ENCODE results near the gene C2CD4D. TPM values are rescaled to one million over a fixed set of nuclear protein-coding genes. Genes with fewer than 3 reads are reported as not detected.
"Not testable (repeated sequence)": the region's sequence is repeated elsewhere in the genome, so short reads cannot be mapped to it uniquely, and the experiment has no call there.

C2CD4D gene
- total RNA-seq = not detected in 2 replicates

DNA sequence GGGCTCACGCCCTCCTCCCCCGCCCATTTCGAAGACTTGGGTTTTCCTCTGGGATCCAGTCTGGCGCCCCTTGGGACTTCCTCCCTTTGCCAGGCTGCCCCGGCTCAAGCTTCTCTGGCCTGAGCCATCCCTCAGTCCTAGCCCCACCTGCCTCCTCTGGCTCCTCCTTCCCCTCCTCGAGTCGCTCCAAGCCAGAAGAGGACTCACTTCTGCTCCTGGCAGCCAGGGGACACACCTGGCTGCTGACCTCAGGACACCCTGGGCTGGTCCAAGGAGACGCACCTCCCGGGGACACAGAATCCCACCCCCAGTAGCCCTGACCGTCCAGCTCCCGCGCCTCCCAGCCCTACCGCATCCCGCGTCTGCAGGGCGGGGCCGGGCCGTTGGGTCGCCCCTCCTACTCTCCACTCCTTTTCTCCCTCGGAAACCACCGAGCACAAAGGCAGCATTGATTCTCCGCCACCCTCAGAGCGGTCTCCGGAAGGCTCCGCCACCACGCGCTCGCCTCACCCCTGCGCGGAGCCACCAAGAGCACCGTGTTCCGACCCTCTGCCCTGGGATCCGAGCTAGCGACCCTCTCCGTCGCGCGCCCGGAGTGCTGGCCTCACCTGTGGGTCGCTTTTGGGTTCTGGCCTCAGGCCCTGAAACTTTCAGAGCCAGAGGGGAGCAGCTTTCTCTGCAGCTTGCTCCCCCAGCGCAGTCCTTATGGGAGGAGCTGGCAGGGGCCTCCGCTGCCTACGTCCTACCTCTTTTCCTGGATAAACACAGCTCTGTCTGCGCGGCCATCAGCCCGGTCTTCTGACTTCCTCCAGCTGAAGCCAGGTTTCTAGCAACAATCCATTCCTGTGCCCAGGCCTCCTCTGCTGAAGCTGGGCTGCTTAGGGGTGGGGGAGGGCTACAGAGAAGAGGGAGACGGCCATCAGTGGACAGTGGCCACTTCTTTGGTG is at the start of gene C2CD4D:
Gene C2CD4D, minus strand, starts transcription at position 364 of the 947 bp plus-strand sequence. CDS start 831 bp downstream, outside the sequence.
- no peak for DNase-seq (ENCODE audit: low read depth)
- no peak within 1 kb of the TSS for H3K4me3 ChIP-seq (ENCODE audit: low read depth, low read length)
- TF ChIP-seq, protein P1, sequence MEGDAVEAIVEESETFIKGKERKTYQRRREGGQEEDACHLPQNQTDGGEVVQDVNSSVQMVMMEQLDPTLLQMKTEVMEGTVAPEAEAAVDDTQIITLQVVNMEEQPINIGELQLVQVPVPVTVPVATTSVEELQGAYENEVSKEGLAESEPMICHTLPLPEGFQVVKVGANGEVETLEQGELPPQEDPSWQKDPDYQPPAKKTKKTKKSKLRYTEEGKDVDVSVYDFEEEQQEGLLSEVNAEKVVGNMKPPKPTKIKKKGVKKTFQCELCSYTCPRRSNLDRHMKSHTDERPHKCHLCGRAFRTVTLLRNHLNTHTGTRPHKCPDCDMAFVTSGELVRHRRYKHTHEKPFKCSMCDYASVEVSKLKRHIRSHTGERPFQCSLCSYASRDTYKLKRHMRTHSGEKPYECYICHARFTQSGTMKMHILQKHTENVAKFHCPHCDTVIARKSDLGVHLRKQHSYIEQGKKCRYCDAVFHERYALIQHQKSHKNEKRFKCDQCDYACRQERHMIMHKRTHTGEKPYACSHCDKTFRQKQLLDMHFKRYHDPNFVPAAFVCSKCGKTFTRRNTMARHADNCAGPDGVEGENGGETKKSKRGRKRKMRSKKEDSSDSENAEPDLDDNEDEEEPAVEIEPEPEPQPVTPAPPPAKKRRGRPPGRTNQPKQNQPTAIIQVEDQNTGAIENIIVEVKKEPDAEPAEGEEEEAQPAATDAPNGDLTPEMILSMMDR (IDR thresholded peaks at IDR 0.05; ENCODE audit: insufficient read depth, low read depth, low read length) = no peak

DNA sequence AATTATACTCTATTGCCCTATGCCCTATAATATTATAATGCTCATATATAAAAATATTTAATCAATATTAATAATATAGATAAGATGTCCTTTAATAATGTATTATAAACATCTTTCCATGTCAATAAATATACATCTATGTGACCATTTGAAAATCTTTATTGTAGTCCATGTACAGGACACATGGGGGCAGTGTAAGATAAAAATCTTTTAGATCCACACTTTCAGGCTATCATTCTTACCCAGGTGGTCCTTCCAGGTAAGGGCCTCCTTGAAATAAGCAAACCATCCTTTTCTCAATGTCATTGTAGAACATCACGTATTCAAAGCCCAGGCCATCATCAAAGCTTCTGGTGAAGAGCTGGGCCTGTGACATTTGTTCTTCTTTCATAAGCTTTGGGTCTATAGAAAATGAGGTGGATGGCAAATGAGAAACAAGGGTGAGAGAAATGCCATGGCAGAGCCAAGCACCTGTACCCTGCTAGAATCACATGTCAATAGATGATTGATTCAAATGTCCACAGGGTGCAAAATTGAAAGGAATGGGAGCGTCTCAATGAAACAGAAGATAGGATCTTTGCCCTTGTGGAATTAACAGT is 49.5 kb upstream of the C2CD4D start:
- DNase-seq (ENCODE audit: low read depth) = peak; percentile 21
- TF ChIP-seq, protein P1 (IDR thresholded peaks at IDR 0.05; ENCODE audit: insufficient read depth, low read depth, low read length) = peak; percentile 32
- H3K4me3 ChIP-seq (ENCODE audit: low read depth, low read length) = no peak overlapping the region

DNA sequence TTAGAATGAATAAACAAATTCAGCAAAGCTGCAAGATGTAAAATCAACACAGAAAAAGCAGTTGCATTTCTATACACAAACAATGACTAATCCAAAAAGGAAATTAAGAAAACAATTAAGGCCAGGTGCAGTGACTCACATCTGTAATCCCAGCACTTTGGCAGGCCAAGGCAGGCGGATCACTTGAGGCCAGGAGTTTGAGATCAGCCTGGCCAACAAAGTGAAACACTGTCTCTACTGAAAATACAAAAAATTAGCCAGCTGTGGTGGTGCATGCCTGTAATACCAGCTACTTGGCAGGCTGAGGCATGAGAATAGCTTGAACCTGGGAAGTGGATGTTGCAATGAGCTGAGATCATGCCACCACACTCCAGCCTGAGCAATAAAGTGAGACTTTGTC is 47.4 kb upstream of the C2CD4D start:
- TF ChIP-seq, protein P1 (IDR thresholded peaks at IDR 0.05; ENCODE audit: insufficient read depth, low read depth, low read length) = no peak
- no peak overlapping the region for H3K4me3 ChIP-seq (ENCODE audit: low read depth, low read length)
- peak; percentile 36 for DNase-seq (ENCODE audit: low read depth)

DNA sequence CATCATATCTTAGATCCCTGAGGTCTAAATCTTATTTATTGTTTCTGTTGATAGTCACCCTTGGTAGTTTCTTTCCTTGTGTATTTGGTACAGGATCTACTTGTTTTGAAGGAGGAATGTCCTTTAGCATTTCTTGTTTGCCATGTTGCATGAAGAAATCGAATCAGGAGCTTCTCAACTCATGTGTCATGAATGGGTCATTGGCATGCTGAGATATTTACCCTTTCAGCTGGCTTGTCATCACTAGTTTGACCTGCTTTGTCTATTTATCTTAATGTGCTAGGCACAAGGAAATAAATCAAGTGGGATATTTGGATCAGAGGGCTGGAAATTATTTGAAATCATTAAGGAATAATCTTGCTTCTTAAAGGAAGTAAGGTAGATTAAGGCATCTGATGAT is 45.9 kb upstream of the C2CD4D start:
- no peak overlapping the region for H3K4me3 ChIP-seq (ENCODE audit: low read depth, low read length)
- no peak for DNase-seq (ENCODE audit: low read depth)
- TF ChIP-seq, protein P1 (IDR thresholded peaks at IDR 0.05; ENCODE audit: insufficient read depth, low read depth, low read length) = no peak

DNA sequence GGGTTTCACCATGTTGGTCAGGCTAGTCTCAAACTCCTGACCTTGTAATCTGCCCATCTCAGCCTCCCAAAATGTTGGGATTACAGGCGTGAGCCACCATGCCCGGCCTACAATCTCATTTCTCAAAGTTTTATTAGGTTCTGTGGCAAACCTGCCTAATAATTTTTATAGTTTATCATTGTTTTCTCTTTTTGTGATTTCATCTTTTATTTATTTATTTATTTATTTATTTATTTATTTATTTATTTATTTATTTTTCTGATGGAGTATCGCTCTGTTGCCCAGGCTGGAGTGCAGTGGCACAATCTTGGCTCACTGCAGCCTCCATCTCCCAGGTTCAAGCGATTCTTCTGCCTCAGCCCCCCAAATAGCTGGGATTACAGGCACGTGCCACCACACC is 45.3 kb upstream of the C2CD4D start:
- not testable (repeated sequence) for H3K4me3 ChIP-seq (ENCODE audit: low read depth, low read length); DNase-seq (ENCODE audit: low read depth)

DNA sequence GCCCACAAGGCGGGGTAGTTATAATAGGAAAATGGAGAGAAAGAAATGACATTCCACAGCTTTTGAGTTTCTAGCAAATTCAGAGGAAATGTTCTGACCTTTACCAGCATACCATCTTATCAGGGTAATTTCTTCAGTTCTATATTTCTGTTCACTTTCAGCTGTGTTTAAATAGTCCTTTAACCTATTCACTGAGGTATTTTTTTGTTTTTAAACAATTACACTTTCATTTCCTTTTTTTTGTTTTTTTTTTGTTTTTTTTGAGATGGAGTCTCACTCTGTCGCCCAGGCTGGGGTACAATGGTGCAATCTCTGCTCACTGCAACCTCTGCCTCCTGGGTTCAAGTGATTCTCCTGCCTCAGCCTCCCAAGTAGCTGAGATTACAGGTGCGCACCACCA is 44.8 kb upstream of the C2CD4D start:
- DNase-seq (ENCODE audit: low read depth); H3K4me3 ChIP-seq (ENCODE audit: low read depth, low read length): not testable (repeated sequence)

DNA sequence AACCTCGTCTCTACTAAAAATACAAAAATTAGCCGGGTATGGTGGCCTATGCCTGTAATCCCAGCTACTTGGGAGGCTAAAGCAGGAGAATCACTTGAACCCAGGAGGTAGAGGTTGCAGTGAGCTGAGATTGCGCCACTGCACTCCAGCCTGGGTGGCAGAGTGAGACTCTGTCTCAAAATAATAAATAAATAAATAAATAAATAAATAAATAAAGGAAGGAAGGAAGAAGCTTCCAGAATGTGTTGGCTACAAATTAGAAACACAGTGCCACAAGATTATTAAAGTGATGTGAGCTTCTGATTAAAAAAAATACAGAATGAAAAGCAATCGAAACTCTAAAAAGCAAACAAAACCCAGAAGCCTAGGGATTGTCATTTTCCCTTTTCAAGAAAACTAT is 44.3 kb upstream of the C2CD4D start:
- H3K4me3 ChIP-seq (ENCODE audit: low read depth, low read length); DNase-seq (ENCODE audit: low read depth): not testable (repeated sequence)

DNA sequence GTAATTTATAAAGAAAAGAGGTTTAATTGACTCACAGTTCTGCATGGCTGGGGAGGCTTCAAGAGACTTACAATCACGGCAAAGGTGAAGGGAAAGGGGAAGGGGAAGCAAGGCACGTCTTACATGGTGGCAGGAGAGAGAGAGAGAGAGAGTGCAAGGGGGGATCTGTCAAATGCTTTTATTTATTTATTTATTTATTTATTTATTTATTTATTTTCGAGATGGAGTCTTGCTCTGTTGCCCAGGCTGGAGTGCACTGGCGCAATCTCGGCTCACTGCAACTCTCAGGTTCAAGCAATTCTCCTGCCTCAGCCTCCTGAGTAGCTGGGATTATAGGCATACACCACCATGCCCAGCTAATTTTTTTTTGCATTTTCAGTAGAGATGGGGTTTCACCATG is 43.3 kb upstream of the C2CD4D start:
- not testable (repeated sequence) for DNase-seq (ENCODE audit: low read depth); H3K4me3 ChIP-seq (ENCODE audit: low read depth, low read length)

DNA sequence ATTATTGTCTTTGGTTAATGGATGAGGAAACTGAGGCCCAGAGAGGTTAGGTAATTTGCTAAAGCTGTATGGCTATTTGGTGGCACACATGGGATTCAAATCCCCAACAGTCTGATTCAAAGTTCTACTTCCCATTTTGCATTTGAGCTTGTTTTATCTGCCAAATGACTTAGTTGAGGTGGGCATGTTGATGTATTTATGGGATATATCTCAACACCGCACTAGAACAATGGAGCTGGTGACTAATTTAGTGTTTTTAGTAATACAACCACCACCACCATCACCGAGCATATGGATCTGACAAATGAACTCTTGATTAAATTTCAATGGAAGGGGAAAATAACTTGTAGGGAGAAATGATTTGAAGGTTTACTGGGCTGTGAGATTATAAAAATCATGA is 42.8 kb upstream of the C2CD4D start:
- TF ChIP-seq, protein P1 (IDR thresholded peaks at IDR 0.05; ENCODE audit: insufficient read depth, low read depth, low read length) = no peak
- no peak for DNase-seq (ENCODE audit: low read depth)
- H3K4me3 ChIP-seq (ENCODE audit: low read depth, low read length) = no peak overlapping the region
